Erythroblast (primary cell): ENCODE results near the gene FLAD1.

Experiments
- DNase-seq, 2 experiments: peaks; one replicate each; lab custom pipeline; 2025; lab: John Stamatoyannopoulos, UW
- GATA1 ChIP-seq: IDR thresholded peaks from 2 replicates; pipeline ENCODE4 v1.6.1; 2011; ENCODE audit warnings: low read depth, mild to moderate bottlenecking, control low read depth, low read length, moderate library complexity
- POLR2A ChIP-seq: IDR thresholded peaks from 2 replicates; pipeline ENCODE4 v1.6.1; 2011; ENCODE audit warnings: mild to moderate bottlenecking, low read length

FLAD1 gene

DNA sequence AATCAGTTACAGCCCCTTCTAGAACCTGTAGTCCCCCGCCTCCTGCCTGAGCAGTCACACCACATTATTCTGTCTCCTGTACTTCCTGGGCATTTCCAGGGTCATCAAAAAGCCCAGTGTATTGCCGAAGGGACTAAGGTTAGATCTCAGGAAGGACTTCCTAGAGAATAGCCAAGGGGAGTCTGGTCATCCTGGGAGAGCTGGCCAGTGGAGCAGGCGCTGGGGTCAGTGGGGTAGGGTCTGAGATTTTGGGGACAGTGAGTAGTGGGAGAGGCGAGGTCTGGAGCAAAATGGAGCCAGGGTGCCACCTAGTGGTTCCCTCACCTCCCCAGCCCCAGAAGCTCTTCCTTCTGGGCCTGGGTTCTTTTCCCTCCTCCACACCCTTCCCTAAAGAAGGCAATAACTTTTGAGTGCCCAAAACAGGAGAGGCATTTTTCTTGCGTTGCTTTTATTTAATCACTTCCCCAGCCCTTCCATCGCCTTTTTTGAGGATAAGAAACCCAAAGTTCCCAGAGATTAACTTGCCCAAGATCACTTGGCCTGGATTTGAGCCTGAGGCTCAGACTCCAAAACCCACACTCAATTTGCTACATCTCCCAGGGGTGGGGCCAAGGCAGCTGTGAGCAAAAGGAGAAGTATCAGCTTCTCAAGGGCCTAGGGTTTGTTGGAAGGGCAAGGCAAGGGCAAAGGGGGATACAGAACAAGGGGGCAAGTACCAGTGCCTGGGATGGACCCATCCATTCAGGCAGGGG is 39.3 kb upstream of the FLAD1 start:
- DNase-seq, result peak; percentile 40 to 66
- TF ChIP-seq GATA1, result no peak
- no peak for TF ChIP-seq POLR2A

DNA sequence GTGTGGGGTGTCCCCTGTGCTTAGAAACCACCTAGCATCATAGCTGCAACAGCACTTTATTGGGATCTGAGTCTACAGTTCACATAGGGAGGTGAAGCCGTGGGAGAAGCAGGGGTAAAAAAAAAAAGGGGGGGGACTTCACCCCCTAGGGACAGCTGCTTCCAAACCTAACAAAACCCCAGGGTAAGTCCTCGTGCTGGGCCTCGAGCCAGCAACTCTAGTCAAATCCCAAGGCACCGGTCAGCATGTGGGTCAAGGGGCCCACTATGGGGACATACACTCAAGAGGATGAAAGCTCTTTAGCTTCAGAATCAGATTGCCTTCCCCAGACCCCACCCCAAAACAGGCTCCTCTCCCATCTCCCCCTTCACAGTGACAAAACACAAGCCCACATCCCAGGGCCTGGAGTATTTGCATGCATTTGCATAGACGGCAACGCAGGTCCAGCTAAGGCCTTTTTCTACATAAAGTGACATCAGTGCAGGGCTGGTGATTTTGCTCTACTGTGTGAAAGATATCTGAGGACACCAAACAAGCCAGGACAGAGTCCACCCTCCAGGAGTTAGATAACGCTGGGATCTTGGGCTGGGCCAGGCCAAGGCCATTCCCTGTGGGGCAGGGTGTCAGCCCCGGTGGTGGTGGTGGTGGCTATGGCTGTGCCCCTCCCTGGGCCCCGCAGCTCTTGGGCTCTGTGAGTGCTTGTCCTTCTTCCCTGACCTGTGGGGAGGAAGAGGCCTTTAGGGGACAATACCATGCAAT is 38.6 kb upstream of the FLAD1 start:
- TF ChIP-seq POLR2A (no peak), GATA1 (no peak)
- DNase-seq, result peak; percentile 39 to 52

DNA sequence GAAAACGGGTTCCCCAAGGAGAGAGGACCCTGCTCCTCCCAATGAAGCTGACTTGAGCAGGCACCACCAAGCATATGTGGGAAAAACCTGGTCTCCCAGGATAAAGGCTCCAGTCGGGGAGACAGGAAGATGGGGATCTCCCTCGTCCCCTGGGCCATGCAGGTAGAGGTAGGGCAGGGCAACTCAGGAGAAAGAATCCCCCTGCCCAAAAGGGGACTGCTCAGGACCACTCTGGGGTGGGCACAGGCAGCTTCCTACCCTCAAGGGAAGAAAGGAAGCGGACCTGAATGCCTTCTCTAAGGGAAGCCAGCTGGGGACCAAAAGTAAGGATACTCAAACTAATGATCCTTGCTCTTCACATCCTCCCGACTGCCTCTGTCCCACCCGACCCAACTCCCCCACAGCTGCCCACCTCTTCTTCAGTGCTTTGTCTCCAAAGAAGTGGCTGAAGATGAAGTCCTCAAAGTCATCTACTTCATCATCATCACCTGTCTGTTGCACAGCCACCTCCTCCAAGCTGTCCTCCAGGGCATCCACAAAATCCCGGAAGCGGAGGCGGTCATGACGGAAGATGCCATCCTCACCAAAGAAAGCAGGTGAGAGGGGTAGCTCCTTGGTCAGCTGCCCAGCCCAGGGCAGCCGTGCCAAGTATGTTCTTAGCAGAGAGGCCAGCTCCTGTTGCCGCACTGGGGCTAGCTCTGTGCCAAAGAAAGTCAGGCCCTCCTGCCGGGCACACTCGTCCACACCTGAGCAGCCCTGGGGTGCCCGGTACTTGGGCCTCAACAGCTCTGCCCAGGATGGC is 37.8 kb upstream of the FLAD1 start:
- TF ChIP-seq GATA1 (no peak), POLR2A (no peak)
- no peak for DNase-seq

DNA sequence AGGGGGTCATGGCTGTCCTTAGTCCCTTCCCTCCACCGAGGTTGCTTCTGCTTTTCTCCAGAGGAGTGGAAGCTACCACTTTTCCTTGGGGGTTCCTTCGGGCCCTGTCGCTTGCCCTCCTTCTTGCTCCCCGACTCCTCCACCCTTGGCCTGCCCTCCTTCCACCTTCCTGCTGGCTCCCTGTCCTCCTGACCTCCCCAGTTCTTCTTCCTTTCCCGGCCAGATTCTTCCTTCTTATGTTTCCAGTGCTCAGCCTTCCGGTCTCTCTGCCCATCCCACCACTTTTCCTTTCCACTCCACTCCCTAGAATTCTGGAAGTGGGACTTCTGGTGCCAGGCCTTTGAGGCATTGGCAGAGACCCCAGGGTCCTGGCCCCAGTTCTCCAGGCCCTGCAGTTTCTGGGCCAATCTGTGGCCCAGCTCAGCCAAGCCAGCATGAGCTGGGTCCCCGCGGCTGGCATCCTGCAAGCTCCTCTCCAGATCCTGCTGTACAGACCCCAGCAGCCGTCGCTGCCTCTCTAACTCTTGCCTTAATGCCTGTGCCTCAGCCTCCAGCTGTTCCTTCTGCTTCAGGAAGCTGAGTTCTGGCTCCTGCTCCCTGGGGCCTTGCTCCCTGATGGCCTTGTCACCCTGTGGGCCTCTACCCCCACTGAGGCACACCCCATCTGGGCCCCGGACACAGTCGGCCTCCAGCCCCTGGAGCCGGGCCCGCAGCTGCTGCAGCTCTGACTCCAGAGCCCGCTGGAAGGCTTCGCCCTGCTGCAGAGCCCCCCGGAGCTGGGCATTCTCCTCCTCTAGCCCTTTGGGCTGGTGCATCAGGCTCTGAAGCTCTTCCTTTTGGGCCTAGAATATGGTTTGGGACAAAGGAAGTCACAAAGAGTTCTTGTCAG is 36.9 kb upstream of the FLAD1 start:
- no peak for DNase-seq
- TF ChIP-seq POLR2A, result no peak
- no peak for TF ChIP-seq GATA1

DNA sequence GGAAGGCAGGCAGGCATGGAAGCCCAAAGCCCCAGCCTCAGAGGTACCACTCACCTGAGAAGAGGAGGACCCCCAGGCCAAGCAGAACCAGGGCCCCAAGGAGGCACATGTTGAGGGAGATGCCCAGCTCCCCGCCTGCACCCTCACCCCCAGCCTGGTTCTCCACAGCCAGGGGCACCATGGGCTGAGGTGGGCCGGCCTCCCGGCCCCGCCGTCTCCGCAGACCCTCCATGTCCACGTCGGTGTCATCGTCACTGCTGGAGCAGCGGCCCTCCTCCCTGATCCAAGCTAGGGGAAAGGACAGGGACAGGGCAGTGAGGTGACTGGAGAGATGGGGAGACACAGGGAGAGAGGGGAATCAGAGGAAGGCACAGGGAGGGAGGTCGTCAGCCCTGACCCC is 35.1 kb upstream of the FLAD1 start:
- TF ChIP-seq GATA1 (no peak), POLR2A (no peak)

DNA sequence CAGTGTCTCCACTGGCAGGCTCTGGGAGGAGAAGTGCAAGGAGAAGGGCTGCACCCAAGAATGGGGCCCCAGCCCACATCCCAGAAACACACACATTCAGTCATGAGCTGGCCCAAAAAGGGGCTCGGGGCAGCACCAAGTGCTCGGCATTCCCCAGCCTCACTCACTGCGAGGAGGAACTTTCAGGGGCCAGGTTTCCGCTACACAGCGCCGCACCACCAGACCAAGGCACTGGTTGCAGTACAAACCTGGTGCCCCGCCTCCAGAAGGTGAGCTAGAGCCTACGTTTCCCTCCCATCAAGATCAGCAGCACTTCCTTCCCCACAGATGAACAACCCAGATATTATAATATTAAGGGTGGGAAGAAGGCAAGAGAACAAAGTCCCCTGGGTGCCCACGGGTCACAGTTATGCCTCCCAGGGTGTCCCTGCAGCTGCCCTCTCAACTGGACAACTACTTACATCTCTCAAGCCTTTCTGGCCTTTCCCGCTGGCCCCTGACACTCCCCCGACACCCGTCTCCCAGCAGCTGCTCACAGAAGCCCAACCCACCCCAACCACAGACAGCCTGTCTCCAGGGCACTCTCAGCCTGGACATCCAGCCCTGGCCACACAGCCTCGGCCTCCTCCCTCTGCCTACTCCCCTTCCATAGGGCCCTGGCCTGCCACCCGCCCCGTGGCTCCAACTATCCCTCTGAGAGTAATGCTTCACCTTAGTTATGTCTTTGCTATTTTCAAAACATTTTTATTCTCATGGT is 31.1 kb upstream of the FLAD1 start:
- no peak for TF ChIP-seq GATA1
- TF ChIP-seq POLR2A, result no peak
- DNase-seq, result no peak

More for the DNA sequence above, 35.1 kb upstream of the FLAD1 start:
- DNase-seq, result no peak

DNA sequence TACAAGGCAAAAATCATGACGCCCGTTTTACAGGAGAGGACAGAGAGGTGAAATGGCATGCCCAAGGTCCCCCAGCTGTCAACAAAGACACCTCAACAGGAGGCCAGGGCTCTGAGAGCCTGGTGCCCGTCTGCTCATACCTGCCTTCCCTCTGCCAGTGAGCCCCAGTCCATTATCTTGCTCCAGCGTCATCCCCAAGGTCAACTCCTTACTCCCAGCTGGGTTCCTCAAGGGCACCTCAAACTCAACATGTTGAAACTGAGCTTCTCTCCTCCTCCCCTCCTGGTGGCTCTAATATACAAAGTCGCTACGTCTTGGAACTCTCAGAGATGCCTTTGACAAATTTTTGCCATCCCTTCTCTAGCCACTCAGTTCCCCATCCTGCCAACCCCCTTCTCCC is 30.5 kb upstream of the FLAD1 start:
- no peak for TF ChIP-seq POLR2A
- TF ChIP-seq GATA1, result no peak
- no peak for DNase-seq

DNA sequence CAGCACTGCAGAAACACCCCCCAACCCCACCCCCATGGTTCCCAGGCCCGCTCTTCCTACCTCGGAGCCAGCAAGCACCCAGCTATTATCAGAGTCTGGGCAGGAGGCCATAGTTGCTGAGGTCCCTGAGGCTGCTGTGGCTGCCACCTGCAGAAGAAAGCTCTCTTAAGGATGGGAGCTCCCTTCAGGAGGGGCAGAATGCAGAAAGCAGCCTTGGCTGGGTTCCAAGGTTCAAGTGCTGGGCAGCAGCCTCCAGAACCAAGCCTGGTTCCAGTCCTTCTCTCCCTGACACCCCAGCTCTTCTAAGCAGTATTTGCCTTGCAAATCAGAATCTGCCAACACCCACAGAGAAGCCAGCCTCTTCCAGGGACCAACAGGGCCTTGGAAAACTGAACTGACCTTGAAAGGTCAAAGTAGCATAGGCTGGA is 29.5 kb upstream of the FLAD1 start:
- TF ChIP-seq POLR2A, result no peak
- no peak for TF ChIP-seq GATA1
- no peak for DNase-seq

DNA sequence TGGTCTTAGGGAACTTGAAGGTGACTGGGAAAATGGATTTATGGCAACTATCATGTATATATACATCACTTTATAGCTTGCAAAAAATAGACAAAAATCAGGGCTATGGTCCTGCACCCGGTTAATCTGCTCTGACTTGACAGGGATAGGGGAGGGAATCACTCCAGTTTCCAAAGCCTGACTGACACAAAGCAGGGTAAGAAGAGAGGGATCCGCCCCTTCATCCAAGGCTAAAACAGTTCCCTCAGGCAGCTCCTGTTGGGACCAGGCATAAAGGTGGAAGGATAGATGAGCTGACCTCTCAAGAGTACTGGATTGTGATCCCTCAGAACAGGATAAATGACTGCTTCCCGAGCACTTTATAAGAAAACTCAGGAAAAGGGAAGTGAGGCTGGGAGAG is 28.6 kb upstream of the FLAD1 start:
- TF ChIP-seq POLR2A (no peak), GATA1 (no peak)
- no peak for DNase-seq

DNA sequence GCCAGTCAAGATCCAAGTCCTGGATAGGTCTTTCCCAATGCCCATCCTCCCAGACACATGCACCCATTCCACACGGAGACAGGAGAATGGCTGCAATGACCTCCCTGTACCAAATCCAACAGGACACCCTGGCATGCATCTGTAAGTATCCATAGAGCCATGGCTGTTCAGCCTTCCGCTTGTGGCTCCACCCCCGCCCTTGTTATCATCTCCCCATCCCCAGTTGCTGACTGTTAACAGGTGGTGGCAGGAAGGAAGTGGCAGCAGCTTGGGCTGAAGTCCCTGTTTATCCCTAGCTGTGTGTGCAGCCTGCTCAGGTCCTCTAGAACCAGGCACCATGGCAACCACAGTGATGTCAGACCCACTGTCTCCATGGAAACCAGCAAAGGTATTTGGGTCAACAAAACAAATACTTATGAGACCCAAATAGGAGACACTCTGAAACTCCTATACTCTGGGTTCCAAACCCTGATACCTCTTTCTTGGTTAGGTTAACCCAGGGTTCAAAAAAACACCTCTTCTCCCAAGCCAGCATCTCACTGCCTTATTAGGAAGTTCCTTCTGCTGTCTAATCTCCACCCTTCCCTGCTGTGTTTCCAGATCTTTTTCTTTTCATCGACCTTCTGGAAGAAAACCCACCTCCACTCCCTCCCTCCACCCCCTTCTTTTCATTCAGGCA is 28.0 kb upstream of the FLAD1 start:
- peak; percentile 81 to 86 for DNase-seq
- no peak for TF ChIP-seq POLR2A
- no peak for TF ChIP-seq GATA1

DNA sequence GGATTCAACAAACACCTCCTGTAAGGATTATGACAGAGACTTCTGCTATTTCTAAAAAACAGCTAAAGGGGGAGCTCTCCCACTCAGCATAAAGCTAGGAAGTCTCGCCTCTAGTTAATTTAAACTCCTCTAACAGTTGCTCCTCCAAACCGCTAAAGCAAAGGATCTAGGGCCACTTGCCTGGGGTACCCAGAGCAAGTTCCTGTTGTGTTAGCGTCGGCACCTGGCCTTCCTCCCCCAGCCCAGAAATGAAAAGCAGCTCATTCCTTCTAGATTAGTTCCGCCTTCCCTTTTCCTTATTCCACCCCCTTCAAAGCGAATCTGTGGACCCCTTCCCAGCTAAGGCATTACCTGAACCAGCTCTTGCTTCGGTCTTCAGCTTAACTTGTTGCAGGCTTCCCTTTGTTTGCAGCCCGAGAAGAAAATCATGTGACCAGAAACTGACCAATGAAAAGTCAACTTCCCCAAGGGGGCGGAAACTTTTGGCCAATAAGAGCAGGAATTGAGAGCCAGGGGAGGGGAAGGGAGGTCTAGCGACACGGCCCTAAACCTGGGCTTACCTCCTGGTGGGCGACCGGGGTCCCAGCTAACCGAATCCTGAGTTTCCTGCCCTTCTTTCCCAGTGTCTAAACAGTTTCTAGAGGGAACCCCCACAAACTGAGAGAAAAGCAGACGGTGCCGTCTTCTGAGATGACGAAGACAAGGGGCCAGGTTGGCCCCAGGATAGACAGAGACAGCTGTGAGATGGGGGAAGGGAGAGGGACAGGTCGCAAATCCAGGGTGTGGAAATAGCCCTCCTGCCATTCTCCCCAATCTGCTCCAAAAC is 27.2 kb upstream of the FLAD1 start, which contains the start of gene PBXIP1:
TSS of gene PBXIP1 (minus strand) at position 382 of the 826 bp plus-strand sequence. CDS start 2,378 bp downstream, outside the sequence.
- peak; percentile 90 to 92 for DNase-seq
- TF ChIP-seq GATA1, result no peak
- TF ChIP-seq POLR2A, result peak; percentile 66
